Loucy (cell line): Measurements from ENCODE around the gene BIN1.

Experiments
- H2AFZ ChIP-seq: fragments of 200-600 bp; sonication (generic); 2 replicates; pipeline ENCODE4 v1.6.0; 2016; ENCODE audit warnings: antibody characterized with exemption, mild to moderate bottlenecking, low read length, moderate library complexity
- H3F3A ChIP-seq: fragments of 200-600 bp; 2 replicates; pipeline ENCODE4 v1.6.0; 2016; ENCODE audit warnings: antibody characterized with exemption, low read depth, mild to moderate bottlenecking
- H3K27me3 ChIP-seq: fragments of 200-600 bp; sonication (generic); 2 replicates; pipeline ENCODE4 v1.6.1; 2014; ENCODE audit warnings: low read length, mild to moderate bottlenecking; ENCODE audit not compliant: insufficient read depth, poor library complexity, severe bottlenecking
- H3K36me3 ChIP-seq: fragments of 200-600 bp; sonication (generic); 2 replicates; pipeline ENCODE4 v1.6.1; 2016; ENCODE audit warnings: low read length; ENCODE audit not compliant: insufficient read depth
- H3K4me1 ChIP-seq: fragments of 200-600 bp; sonication (generic); 2 replicates; pipeline ENCODE4 v1.5.1; 2014; ENCODE audit warnings: low read length, mild to moderate bottlenecking; ENCODE audit not compliant: insufficient read depth, poor library complexity, severe bottlenecking
- H3K4me2 ChIP-seq: fragments of 200-600 bp; sonication (generic); 2 replicates; pipeline ENCODE4 v1.6.0; 2014; ENCODE audit warnings: antibody characterized with exemption, low read length, low read depth, mild to moderate bottlenecking; ENCODE audit not compliant: poor library complexity, severe bottlenecking
- H3K4me3 ChIP-seq: fragments of 200-600 bp; sonication (generic); 2 replicates; pipeline ENCODE4 v1.5.1; 2014; ENCODE audit warnings: low read length, mild to moderate bottlenecking, mixed read lengths; ENCODE audit not compliant: poor library complexity, severe bottlenecking
- H3K79me2 ChIP-seq: fragments of 200-600 bp; sonication (generic); 2 replicates; pipeline ENCODE4 v1.6.1; 2014; ENCODE audit warnings: low read length; ENCODE audit not compliant: insufficient read depth
- H3K9ac ChIP-seq: fragments of 200-600 bp; sonication (generic); 2 replicates; pipeline ENCODE4 v1.6.0; 2014; ENCODE audit warnings: mild to moderate bottlenecking, low read depth, low read length, moderate library complexity; ENCODE audit not compliant: poor library complexity, severe bottlenecking
- H3K9me2 ChIP-seq: fragments of 200-600 bp; sonication (generic); replicated peaks from 2 replicates; pipeline ENCODE4 v1.6.1; 2016; ENCODE audit warnings: low read depth, low read length, mixed read lengths
- H3K9me3 ChIP-seq: fragments of 200-600 bp; sonication (generic); 2 replicates; pipeline ENCODE4 v1.6.1; 2014; ENCODE audit warnings: mild to moderate bottlenecking, antibody characterized with exemption, low read length, low read depth; ENCODE audit not compliant: insufficient read depth
- H4K20me1 ChIP-seq: fragments of 200-600 bp; sonication (generic); 2 replicates; pipeline ENCODE4 v1.6.0; 2014; ENCODE audit warnings: antibody characterized with exemption, low read length, mild to moderate bottlenecking; ENCODE audit not compliant: insufficient read depth, poor library complexity, severe bottlenecking
- CTCF ChIP-seq: fragments of 200-600 bp; sonication (generic); conservative IDR thresholded peaks from 2 replicates; pipeline ENCODE4 v1.5.1; 2014; ENCODE audit warnings: mild to moderate bottlenecking, antibody characterized with exemption, low read length
- EZH2phosphoT487 ChIP-seq: fragments of 200-600 bp; IDR thresholded peaks from 2 replicates; pipeline ENCODE4 v1.6.1; 2018; ENCODE audit warnings: antibody characterized with exemption, mild to moderate bottlenecking, moderate library complexity, borderline replicate concordance

The BIN1 gene

GRCh38 chr2:127058954-127059252, 48.1 kb downstream of the BIN1 start:
- no peaks in the 10 kb centered on the region for H3F3A ChIP-seq
- no peaks in the 10 kb centered on the region for H3K79me2 ChIP-seq
- no peak overlapping the region for H3K4me3 ChIP-seq
- peaks cover 2% of the 10 kb centered on the region for H3K4me1 ChIP-seq
- no peaks in the 10 kb centered on the region for H3K9me2 ChIP-seq
- no peak overlapping the region for H3K9ac ChIP-seq
- no peaks in the 10 kb centered on the region for H4K20me1 ChIP-seq
- no peak for TF ChIP-seq EZH2phosphoT487
- no peak for TF ChIP-seq CTCF
- no peak overlapping the region for H3K4me2 ChIP-seq
- H2AFZ ChIP-seq = no peak overlapping the region
- no peaks in the 10 kb centered on the region for H3K27me3 ChIP-seq
- no peaks in the 10 kb centered on the region for H3K9me3 ChIP-seq
- no peaks in the 10 kb centered on the region for H3K36me3 ChIP-seq

- Histone ChIP-seq H3K9me2 (no peaks in the 10 kb centered on the region), H3K36me3 (no peaks in the 10 kb centered on the region), H3K79me2 (no peaks in the 10 kb centered on the region), H3K4me1 (peaks cover 2% of the 10 kb centered on the region), H3F3A (no peaks in the 10 kb centered on the region), H3K9me3 (no peaks in the 10 kb centered on the region), H4K20me1 (no peaks in the 10 kb centered on the region), H3K4me2 (no peak overlapping the region), H2AFZ (no peak overlapping the region), H3K9ac (no peak overlapping the region), H3K27me3 (no peaks in the 10 kb centered on the region), H3K4me3 (no peak overlapping the region)
- TF ChIP-seq EZH2phosphoT487 (no peak), CTCF (no peak)
Measured at GRCh38 chr2:127058246-127058953, 48.6 kb downstream of the BIN1 start.

GRCh38 chr2:127057371-127058245, 49.3 kb downstream of the BIN1 start:
- Histone ChIP-seq H3K4me1 (peaks cover 2% of the 10 kb centered on the region), H3K36me3 (no peaks in the 10 kb centered on the region), H3F3A (no peaks in the 10 kb centered on the region), H3K79me2 (no peaks in the 10 kb centered on the region), H2AFZ (no peak overlapping the region), H3K9me2 (no peaks in the 10 kb centered on the region), H3K4me3 (no peak overlapping the region), H3K9ac (no peak overlapping the region), H3K27me3 (no peaks in the 10 kb centered on the region), H4K20me1 (no peaks in the 10 kb centered on the region), H3K4me2 (no peak overlapping the region), H3K9me3 (no peaks in the 10 kb centered on the region)
- TF ChIP-seq EZH2phosphoT487 = no peak
- no peak for TF ChIP-seq CTCF
